Ovary (tissue), 3 donors: ENCODE results near the gene ZNF81.

Source experiments
- EP300 ChIP-seq: sonication (generic); formaldehyde crosslinking; IDR thresholded peaks from one replicate; pipeline ENCODE4 v1.6.1; 2017; ENCODE audit warnings: antibody characterized with exemption
- POLR2A ChIP-seq: fragments of 450-650 bp; IDR thresholded peaks from one replicate; pipeline ENCODE4 v1.6.1; 2017; ENCODE audit warnings: antibody characterized with exemption, mild to moderate bottlenecking, moderate library complexity
- TF ChIP-seq, protein P1 (sequence below), 3 donors: fragments of 450-650 bp in 2 of 3; fragments of 200-600 bp in 1 of 3; IDR thresholded peaks; one replicate each; pipeline versions ENCODE4 v1.5.1 to v1.8.0; 2016 to 2022; ENCODE audit warnings: antibody characterized with exemption in 3 of 3, mild to moderate bottlenecking in 1 of 3
- donor health status: DM: no; HTN: no; CAD: no.

DNA sequence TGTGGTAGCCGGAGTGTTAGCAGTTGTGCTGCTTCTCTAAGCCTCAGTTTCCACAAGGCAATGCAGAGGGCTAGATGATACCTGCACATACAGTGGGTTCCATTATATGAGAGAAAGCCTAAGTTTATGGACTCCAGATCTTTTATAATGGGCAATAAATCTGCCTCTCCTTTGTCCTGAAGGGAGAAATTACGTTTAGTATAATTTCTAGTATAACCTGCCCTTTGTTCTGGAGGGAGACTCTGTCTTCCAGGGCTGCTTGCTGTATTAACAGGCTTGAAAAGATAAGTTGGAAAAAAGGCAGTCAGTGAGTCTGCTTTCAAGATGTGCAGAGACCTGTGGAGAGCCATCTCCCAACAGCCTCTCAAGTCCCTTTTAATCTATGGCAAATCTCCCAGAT, 42.8 kb downstream of the ZNF81 start:
- TF ChIP-seq, protein P1, sequence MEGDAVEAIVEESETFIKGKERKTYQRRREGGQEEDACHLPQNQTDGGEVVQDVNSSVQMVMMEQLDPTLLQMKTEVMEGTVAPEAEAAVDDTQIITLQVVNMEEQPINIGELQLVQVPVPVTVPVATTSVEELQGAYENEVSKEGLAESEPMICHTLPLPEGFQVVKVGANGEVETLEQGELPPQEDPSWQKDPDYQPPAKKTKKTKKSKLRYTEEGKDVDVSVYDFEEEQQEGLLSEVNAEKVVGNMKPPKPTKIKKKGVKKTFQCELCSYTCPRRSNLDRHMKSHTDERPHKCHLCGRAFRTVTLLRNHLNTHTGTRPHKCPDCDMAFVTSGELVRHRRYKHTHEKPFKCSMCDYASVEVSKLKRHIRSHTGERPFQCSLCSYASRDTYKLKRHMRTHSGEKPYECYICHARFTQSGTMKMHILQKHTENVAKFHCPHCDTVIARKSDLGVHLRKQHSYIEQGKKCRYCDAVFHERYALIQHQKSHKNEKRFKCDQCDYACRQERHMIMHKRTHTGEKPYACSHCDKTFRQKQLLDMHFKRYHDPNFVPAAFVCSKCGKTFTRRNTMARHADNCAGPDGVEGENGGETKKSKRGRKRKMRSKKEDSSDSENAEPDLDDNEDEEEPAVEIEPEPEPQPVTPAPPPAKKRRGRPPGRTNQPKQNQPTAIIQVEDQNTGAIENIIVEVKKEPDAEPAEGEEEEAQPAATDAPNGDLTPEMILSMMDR (IDR thresholded peaks at IDR 0.05): no peak
- TF ChIP-seq POLR2A: no peak
- no peak for TF ChIP-seq EP300
